ENCODE data around the gene COMMD10.
"Not testable (repeated sequence)": the region's sequence is repeated elsewhere in the genome, so short reads cannot be mapped to it uniquely, and the experiment has no call there.

The COMMD10 gene

GRCh38 chr5:116084871-116085715, at the start of gene COMMD10:
Gene COMMD10, plus strand, starts transcription at chr5:116085025.
- peak; percentile 34 for DNase-seq (ENCODE audit: low read depth)

- no peak for DNase-seq (ENCODE audit: low read depth)
Measured at GRCh38 chr5:116035123-116035522, 49.7 kb upstream of the COMMD10 start.

- DNase-seq (ENCODE audit: low read depth), result no peak
Measured at GRCh38 chr5:116037236-116037822, 47.5 kb upstream of the COMMD10 start.

GRCh38 chr5:116038817-116039216, 46.0 kb upstream of the COMMD10 start:
- no peak for DNase-seq (ENCODE audit: low read depth)

GRCh38 chr5:116042375-116042774, 42.5 kb upstream of the COMMD10 start:
- DNase-seq (ENCODE audit: low read depth), result no peak

- DNase-seq (ENCODE audit: low read depth), result no peak
Measured at GRCh38 chr5:116044073-116044472, 40.8 kb upstream of the COMMD10 start.

GRCh38 chr5:116045821-116046220, 39.0 kb upstream of the COMMD10 start:
- no peak for DNase-seq (ENCODE audit: low read depth)

- no peak for DNase-seq (ENCODE audit: low read depth)
Measured at GRCh38 chr5:116046261-116046660, 38.6 kb upstream of the COMMD10 start.

- no peak for DNase-seq (ENCODE audit: low read depth)
Measured at GRCh38 chr5:116046823-116047222, 38.0 kb upstream of the COMMD10 start.

GRCh38 chr5:116058346-116058936, 26.4 kb upstream of the COMMD10 start:
- no peak for DNase-seq (ENCODE audit: low read depth)

GRCh38 chr5:116062352-116062751, 22.5 kb upstream of the COMMD10 start:
- DNase-seq (ENCODE audit: low read depth), result no peak

- no peak for DNase-seq (ENCODE audit: low read depth)
Measured at GRCh38 chr5:116063950-116064349, 20.9 kb upstream of the COMMD10 start.

GRCh38 chr5:116068028-116068632, 16.7 kb upstream of the COMMD10 start:
- DNase-seq (ENCODE audit: low read depth), result peak; percentile 4

GRCh38 chr5:116071211-116071610, 13.6 kb upstream of the COMMD10 start:
- no peak for DNase-seq (ENCODE audit: low read depth)

- no peak for DNase-seq (ENCODE audit: low read depth)
Measured at GRCh38 chr5:116075191-116075831, 9.5 kb upstream of the COMMD10 start.

GRCh38 chr5:116076496-116076895, 8.3 kb upstream of the COMMD10 start:
- DNase-seq (ENCODE audit: low read depth), result no peak

- DNase-seq (ENCODE audit: low read depth), result no peak
Measured at GRCh38 chr5:116078199-116078598, 6.6 kb upstream of the COMMD10 start.

- DNase-seq (ENCODE audit: low read depth), result no peak
Measured at GRCh38 chr5:116084287-116084691, 536 bp upstream of the COMMD10 start.

GRCh38 chr5:116086309-116086708, 1.5 kb downstream of the COMMD10 start:
- not testable (repeated sequence) for DNase-seq (ENCODE audit: low read depth)

- no peak for DNase-seq (ENCODE audit: low read depth)
Measured at GRCh38 chr5:116088062-116088461, 3.2 kb downstream of the COMMD10 start.

- no peak for DNase-seq (ENCODE audit: low read depth)
Measured at GRCh38 chr5:116090302-116090701, 5.5 kb downstream of the COMMD10 start.

- DNase-seq (ENCODE audit: low read depth), result no peak
Measured at GRCh38 chr5:116091416-116091815, 6.6 kb downstream of the COMMD10 start.
